HFFc6 (cell line): ENCODE results near the gene MAD1L1. TPM values are rescaled to one million over a fixed set of nuclear protein-coding genes. Genes with fewer than 3 reads are reported as not detected.

ENCODE experiments used
- DNase-seq: peaks from one replicate; pipeline ENCODE4 v3.0.0-alpha.2; 2018
- H3K27ac Mint-ChIP-seq: 2 replicates; pipeline ENCODE4 v1.8.0; 2020; ENCODE audit warnings: mild to moderate bottlenecking, mixed read lengths
- H3K27me3 Mint-ChIP-seq: 2 replicates; pipeline ENCODE4 v1.8.0; 2021; ENCODE audit warnings: mild to moderate bottlenecking, moderate library complexity, mixed read lengths; ENCODE audit not compliant: insufficient read depth
- H3K36me3 Mint-ChIP-seq: 2 replicates; pipeline ENCODE4 v1.8.0; 2021; ENCODE audit warnings: low read depth, mixed read lengths
- H3K4me1 Mint-ChIP-seq: 2 replicates; pipeline ENCODE4 v1.8.0; 2020; ENCODE audit warnings: low read depth, mixed read lengths
- H3K4me3 Mint-ChIP-seq: 2 replicates; pipeline ENCODE4 v1.8.0; 2020; ENCODE audit warnings: mild to moderate bottlenecking, moderate library complexity, mixed read lengths
- H3K9me3 Mint-ChIP-seq: 2 replicates; pipeline ENCODE4 v1.8.0; 2020; ENCODE audit warnings: mild to moderate bottlenecking, mixed read lengths
- CTCF ChIP-seq: fragments of 200-600 bp; sonication (generic); IDR thresholded peaks from 2 replicates; pipeline ENCODE4 v1.5.0; 2021; ENCODE audit warnings: antibody characterized with exemption, mild to moderate bottlenecking
- total RNA-seq, 6 experiments: library from RNA; stranded (reverse); fragmentation: NEBNext Ultra II Directional; extraction: Animal tissue kit (Norgen Biotek cat#: 25700); gene quantifications; 2 replicates in 1 of 6; 3 replicates in 5 of 6; pipeline ENCODE4 v1.2.3, GENCODE V29; 2021

MAD1L1 gene
- total RNA-seq, 6 experiments from 2014 or later, result 34.6 to 44.8 (median 40.2) TPM

GRCh38 chr7:1856161-1856887 is 376.4 kb downstream of the MAD1L1 start:
- no peaks in the 10 kb centered on the region; the same call in none of the 2 replicates for H3K27me3 Mint-ChIP-seq
- DNase-seq, result no peak

GRCh38 chr7:1855725-1856160 is 377.0 kb downstream of the MAD1L1 start:
- Mint-ChIP-seq H3K27ac (no peak overlapping the region), H3K36me3 (no peaks in the 10 kb centered on the region), H3K9me3 (no peaks in the 10 kb centered on the region), H3K4me1 (no peaks in the 10 kb centered on the region), H3K27me3 (no peaks in the 10 kb centered on the region; the same call in none of the 2 replicates), H3K4me3 (no peak overlapping the region)
- TF ChIP-seq CTCF, result no peak
- no peak for DNase-seq

More at GRCh38 chr7:1856161-1856887, 376.4 kb downstream of the MAD1L1 start:
- Mint-ChIP-seq H3K9me3 (no peaks in the 10 kb centered on the region), H3K4me3 (no peak overlapping the region), H3K27ac (no peak overlapping the region), H3K4me1 (no peaks in the 10 kb centered on the region), H3K36me3 (no peaks in the 10 kb centered on the region)
- TF ChIP-seq CTCF, result no peak

GRCh38 chr7:1854866-1855724 is 377.6 kb downstream of the MAD1L1 start:
- Mint-ChIP-seq H3K4me1 (no peaks in the 10 kb centered on the region), H3K4me3 (no peak overlapping the region), H3K27ac (no peak overlapping the region), H3K36me3 (no peaks in the 10 kb centered on the region), H3K9me3 (no peaks in the 10 kb centered on the region), H3K27me3 (no peaks in the 10 kb centered on the region; the same call in 1 of the 2 replicates)
- DNase-seq, result no peak
- TF ChIP-seq CTCF, result no peak

GRCh38 chr7:1853986-1854865 is 378.5 kb downstream of the MAD1L1 start:
- Mint-ChIP-seq H3K4me1 (no peaks in the 10 kb centered on the region), H3K27me3 (no peaks in the 10 kb centered on the region; the same call in 1 of the 2 replicates), H3K36me3 (no peaks in the 10 kb centered on the region), H3K9me3 (no peaks in the 10 kb centered on the region), H3K27ac (no peak overlapping the region), H3K4me3 (no peak overlapping the region)
- no peak for TF ChIP-seq CTCF
- no peak for DNase-seq

GRCh38 chr7:1853431-1853985 is 379.2 kb downstream of the MAD1L1 start:
- no peak for DNase-seq

More at GRCh38 chr7:1853431-1853985, 379.2 kb downstream of the MAD1L1 start:
- Mint-ChIP-seq H3K27me3 (no peaks in the 10 kb centered on the region; the same call in 1 of the 2 replicates), H3K27ac (no peak overlapping the region), H3K9me3 (no peaks in the 10 kb centered on the region), H3K4me3 (no peak overlapping the region), H3K4me1 (no peaks in the 10 kb centered on the region), H3K36me3 (no peaks in the 10 kb centered on the region)
- TF ChIP-seq CTCF, result no peak
